NCI-H2081 (cell line): ENCODE data around the gene FAM241B.
A peak's percentile ranks its signal among the peaks of the same experiment; 100 is the strongest.

ENCODE experiments used
- DNase-seq, 2 experiments: peaks; one replicate each; lab custom pipeline; 2025; lab: John Stamatoyannopoulos, UW

The FAM241B gene

GRCh38 chr10:69634759-69635425, 4.8 kb downstream of the FAM241B start:
- DNase-seq, result no peak

DNA sequence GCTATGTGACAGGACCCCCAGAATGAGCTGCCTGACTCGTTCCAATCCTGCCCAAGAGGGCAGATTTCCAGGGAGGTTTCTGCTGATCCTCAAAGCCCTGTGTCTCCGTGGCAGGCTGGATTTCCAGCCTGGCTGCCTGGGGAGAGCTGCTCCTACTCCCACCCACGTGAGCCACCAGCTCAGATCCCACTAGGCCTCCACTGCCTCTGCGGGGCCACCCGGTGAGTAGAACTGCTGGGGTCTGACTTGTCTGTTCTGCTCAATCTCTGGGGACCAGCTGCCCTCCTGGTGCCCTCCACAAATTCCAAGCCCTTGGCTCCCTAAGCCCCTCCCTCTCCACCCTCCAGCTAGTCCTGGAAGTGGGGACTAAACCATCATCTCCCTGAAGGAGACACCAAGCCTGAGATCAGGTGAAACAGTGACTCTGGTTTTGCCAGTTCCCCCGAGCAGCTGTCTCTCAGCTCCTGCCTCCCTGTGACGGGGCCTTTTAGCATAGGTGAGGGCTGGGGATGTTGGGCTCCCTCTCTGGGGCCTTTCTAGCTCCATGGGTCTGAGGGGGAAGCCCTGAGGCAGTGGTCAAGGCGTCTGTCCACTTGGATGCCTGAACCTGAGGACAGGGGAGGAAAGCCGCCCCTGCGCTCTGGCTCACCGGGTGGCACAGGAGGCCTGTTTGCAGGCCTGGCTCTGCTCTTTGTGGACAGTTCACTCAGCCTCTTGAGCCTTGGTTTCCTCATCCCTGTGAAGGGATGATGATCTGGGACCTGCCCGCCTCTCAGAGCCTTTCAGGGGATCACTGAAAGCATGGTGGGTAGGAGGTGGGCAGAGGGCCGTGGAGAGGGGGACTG, 5.6 kb downstream of the FAM241B start:
- DNase-seq, result no peak

DNA sequence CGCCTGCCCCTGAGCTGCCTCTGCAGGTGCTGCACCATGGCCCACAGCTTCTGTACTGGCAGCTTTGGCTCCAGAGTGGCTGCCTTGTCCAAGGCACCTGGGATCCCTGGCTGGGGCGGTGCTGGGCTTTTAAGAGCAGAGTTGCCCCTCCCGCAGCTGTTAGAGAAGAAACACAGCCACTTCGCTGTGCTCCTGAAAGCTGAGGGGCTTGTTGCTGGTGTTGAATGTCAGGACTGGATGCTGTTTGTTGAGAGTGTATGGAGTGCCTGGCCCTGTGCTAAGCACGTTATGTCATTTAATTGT, 6.2 kb downstream of the FAM241B start:
- DNase-seq, result no peak

GRCh38 chr10:69636626-69637605, 6.9 kb downstream of the FAM241B start:
- peak in 1 of 2 experiments; percentile 21 for DNase-seq

GRCh38 chr10:69638642-69639041, 8.6 kb downstream of the FAM241B start:
- no peak for DNase-seq

GRCh38 chr10:69639291-69640195, 9.5 kb downstream of the FAM241B start:
- peak; percentile 60 to 72 for DNase-seq

DNA sequence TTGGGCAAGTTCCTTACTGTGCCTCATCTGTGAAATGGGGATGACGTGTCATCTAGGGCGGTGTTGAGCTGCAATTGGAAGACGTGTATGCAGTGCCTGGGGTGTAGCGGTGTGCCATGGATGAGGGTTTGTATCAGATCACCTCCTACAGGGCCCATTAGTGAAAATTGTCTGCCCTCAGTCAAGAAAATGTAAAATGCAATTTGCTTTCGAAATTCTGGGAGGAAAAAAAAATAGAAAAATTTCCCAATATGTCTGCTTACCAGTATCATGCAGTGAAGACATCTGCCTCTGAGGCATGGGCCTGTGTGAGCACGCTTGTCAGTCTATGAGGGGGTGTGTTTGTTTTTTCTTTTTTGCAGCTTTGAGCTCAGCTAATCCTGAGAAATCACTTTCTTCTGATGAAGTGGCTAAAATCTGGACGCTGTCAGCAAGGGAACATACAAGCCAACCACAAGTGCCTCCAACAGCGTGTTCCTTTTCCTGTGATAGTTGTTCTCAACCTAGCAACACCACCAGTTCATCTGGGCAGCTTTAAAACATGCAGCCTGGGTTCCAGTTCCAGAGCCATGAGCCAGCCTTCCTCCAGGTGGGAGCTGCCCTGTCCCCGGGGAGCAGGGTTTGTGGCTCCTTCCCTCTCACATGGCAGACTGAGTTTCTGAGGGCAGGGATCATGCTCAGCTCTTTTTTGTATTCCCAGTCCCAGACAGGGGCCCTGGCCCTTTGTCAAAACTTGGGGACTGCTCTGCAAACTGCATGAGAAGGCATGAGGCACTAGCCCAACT, 10.3 kb downstream of the FAM241B start:
- DNase-seq, result no peak

- no peak for DNase-seq
Measured at GRCh38 chr10:69641261-69641980, 11.4 kb downstream of the FAM241B start.

DNA sequence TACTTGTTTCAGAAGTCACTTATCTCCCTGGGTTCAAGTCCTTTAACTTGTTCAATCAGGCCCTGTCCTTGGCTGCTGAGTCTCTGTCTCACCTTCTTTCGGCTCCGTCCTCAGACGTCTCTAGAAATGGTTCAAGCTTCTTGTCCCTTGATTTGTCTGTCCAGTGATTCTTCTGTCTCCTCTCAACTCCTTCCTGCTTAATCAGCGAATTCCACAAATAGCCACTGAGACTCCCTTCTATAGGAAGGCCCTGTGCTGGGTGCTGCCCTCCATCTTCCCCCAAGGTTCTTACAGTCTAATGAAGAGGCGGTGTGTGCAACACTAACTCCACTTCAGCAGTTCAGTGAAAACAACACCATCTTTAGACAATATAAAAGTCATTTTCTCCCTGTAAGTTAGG, 12.7 kb downstream of the FAM241B start:
- DNase-seq, result no peak

GRCh38 chr10:69643779-69644657, 14.0 kb downstream of the FAM241B start:
- DNase-seq, result no peak

DNA sequence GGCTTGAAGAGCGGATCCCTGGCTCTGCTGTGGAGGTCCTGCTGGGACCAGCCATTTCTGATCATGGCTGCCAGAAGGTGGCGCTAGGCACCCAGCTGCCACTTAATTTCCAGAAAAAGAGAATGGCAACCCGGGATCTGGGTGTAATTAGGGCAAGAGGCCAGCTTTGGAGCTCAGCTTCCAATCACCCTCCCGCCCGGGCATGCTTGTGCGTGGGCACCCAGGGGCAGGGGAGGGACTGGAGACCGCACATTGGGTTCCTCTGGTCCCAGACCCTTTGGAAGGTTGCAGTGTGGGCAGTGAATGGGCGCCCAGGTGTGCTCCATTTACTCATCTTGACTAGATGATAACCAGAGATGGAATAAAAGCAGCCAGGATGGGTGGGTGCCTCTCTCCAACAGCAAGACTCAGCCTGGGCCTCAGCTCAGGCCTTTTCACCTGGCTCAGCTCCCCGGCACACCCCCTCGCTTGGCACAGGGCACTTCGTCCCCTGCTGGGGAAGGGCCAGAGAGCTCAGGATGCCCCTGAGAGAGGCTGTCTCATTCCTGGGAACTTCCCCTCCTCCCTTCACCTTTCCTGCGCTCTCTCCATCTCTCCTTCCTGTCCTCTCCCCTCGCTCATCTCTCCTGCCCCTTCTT, 14.7 kb downstream of the FAM241B start:
- peak; percentile 65 to 76 for DNase-seq

DNA sequence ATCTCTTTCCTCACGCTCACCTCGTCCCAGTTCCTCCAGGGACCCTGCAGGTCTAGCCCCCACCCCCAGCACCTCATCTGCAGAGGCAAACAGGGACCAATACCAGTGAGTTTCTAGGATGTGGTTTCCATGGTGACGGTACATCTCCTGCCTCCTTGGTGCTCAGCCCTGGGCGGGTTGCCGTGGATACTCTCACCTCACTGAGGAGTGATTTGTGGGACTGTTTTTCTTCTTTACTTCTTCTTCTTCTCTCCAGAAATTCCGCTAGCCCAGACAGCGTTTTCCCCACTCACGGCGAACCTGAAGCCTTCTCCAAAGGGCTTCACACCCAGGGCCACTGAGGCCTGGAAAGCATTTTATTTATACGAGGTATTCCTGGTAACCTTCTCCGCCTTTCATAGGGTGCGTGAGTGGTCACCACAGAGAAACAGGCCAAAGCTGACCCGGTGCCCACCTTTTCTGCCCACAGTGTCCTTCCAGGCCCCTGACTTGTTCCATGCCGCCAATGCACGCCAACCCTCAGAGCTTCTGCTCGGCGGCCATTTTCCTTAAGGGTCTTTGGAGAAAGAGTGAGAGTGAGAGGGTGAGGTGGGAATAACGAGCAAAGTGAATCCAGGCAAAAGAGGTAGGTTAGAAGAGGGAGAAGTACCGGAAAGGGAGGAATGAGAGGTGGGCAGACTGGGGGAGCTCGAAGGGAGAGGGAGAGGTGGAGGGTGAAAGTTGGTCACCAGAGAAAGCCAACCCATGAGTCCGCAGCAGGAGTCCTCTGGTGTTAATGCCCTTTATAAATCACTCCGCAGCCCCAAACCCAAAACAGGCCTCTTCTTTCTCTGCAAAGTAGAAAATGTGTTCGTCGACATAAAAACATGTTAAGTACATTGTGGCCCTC, 15.5 kb downstream of the FAM241B start:
- no peak for DNase-seq

GRCh38 chr10:69646185-69647060, 16.4 kb downstream of the FAM241B start:
- no peak for DNase-seq

DNA sequence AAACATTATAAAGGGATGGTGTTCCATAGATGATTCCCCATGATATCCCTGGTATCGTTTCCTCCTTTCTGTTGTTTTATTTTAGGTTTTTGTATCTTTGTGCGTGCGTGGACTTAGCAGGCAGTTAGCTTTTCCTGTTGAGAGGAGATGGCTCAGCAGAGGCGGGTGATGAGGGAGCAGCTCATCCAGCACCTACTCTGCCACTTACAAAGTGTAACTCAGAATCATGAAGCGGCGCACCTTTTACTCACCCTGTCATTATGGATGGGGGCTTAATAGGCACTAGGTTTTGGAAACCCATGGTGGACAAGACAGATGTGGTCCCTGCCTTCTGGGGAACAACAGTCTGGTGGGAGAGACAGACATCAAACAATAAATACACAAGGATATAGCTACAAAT, 17.1 kb downstream of the FAM241B start:
- no peak for DNase-seq

DNA sequence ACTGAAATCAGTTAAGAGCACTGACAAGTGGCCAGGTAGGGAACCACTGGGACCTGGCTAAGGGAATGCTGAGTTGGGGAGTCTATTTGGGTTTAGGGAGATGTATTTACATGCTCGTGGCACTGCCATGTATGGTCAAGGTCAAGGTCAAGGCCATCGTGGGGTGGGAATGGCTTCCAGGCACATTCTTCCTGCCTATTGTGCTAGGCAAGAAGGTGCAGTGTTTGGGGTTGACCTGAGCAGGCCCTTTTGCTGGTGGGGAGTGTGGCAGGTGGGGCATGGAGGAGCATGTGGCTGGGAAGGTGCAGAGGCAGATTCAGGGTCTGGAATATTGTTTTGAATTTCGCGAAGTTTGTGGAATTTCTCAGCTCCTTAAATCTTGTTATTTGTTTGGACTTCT, 17.8 kb downstream of the FAM241B start:
- no peak for DNase-seq

DNA sequence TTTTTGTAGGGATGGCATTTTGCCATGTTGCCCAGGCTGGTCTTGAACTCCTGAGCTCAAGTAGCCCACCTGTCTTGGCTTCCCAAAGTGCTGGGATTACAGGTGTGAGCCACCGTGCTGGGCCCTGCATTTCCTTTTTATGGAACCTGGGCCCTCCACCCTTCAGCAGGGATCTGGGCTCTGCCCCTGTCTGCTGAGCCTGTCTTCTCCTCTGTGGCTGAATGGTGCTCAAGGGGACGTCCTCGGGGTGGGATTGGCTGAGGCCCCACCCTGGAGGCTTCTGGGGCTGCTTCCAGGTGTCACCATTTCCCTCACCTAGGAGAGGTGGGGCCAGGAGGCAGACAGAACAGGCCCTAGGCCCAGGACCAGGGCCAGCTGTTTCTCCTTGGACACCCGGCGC, 18.4 kb downstream of the FAM241B start:
- DNase-seq, result no peak
